GM12892 (cell line): ENCODE data around the gene AKR1B1.
A peak's percentile ranks its signal among the peaks of the same experiment; 100 is the strongest.

Experiments used
- DNase-seq: peaks from one replicate; pipeline ENCODE4 v3.0.0; 2011; ENCODE audit not compliant: insufficient read length
- FAIRE-seq: peaks from 2 replicates; lab custom pipeline; 2011; peaks lifted over from hg19 to GRCh38; lab: Jason Lieb, UNC
- POLR2A ChIP-seq: IDR thresholded peaks from 2 replicates; pipeline ENCODE4 v1.6.1; 2011; ENCODE audit warnings: low read depth, low read length, control low read depth
- POLR2AphosphoS5 ChIP-seq: IDR thresholded peaks from 2 replicates; pipeline ENCODE4 v1.6.1; 2011; ENCODE audit warnings: low read depth, low read length, control low read depth
- TAF1 ChIP-seq: IDR thresholded peaks from 2 replicates; pipeline ENCODE4 v1.6.1; 2011; ENCODE audit warnings: low read depth, mild to moderate bottlenecking, control low read depth, low read length, borderline replicate concordance

AKR1B1 gene

GRCh38 chr7:134442441-134443220, 16.3 kb downstream of the AKR1B1 start:
- DNase-seq (no peak), FAIRE-seq (no peak)
- TF ChIP-seq POLR2A = no peak
- TF ChIP-seq POLR2AphosphoS5 = no peak
- no peak for TF ChIP-seq TAF1

GRCh38 chr7:134441264-134441663, 17.6 kb downstream of the AKR1B1 start:
- no peak for DNase-seq
- no peak for FAIRE-seq
- TF ChIP-seq POLR2AphosphoS5 = no peak
- no peak for TF ChIP-seq POLR2A
- no peak for TF ChIP-seq TAF1

GRCh38 chr7:134440476-134440875, 18.4 kb downstream of the AKR1B1 start:
- DNase-seq (no peak), FAIRE-seq (no peak)
- TF ChIP-seq POLR2AphosphoS5 (no peak), POLR2A (no peak), TAF1 (no peak)

GRCh38 chr7:134440067-134440466, 18.8 kb downstream of the AKR1B1 start:
- FAIRE-seq (no peak), DNase-seq (no peak)
- TF ChIP-seq POLR2AphosphoS5 (no peak), POLR2A (no peak), TAF1 (no peak)

GRCh38 chr7:134438946-134439345, 20.0 kb downstream of the AKR1B1 start:
- FAIRE-seq (no peak), DNase-seq (no peak)
- no peak for TF ChIP-seq POLR2AphosphoS5
- TF ChIP-seq POLR2A = no peak
- TF ChIP-seq TAF1 = no peak

- DNase-seq (no peak), FAIRE-seq (no peak)
- no peak for TF ChIP-seq TAF1
- TF ChIP-seq POLR2AphosphoS5 = no peak
Observed at GRCh38 chr7:134435161-134435920, 23.6 kb downstream of the AKR1B1 start.

- TF ChIP-seq TAF1 = no peak
- TF ChIP-seq POLR2A = no peak
- TF ChIP-seq POLR2AphosphoS5 = no peak
- no peak for DNase-seq
- no peak for FAIRE-seq
Observed at GRCh38 chr7:134434701-134435100, 24.2 kb downstream of the AKR1B1 start.

- FAIRE-seq (no peak), DNase-seq (no peak)
- TF ChIP-seq TAF1 = no peak
- no peak for TF ChIP-seq POLR2A
- no peak for TF ChIP-seq POLR2AphosphoS5
Observed at GRCh38 chr7:134433430-134433829, 25.5 kb downstream of the AKR1B1 start.

- DNase-seq = peak; percentile 62
- FAIRE-seq = peak; percentile 95
- no peak for TF ChIP-seq TAF1
- no peak for TF ChIP-seq POLR2A
- no peak for TF ChIP-seq POLR2AphosphoS5
Observed at GRCh38 chr7:134432296-134433152, 26.4 kb downstream of the AKR1B1 start.

- TF ChIP-seq POLR2AphosphoS5 (no peak), POLR2A (no peak), TAF1 (no peak)
- DNase-seq (no peak), FAIRE-seq (no peak)
Observed at GRCh38 chr7:134431815-134432214, 27.1 kb downstream of the AKR1B1 start.

GRCh38 chr7:134429481-134429880, 29.4 kb downstream of the AKR1B1 start:
- no peak for TF ChIP-seq POLR2A
- TF ChIP-seq TAF1 = no peak
- TF ChIP-seq POLR2AphosphoS5 = no peak
- FAIRE-seq = no peak
- DNase-seq = no peak
